Kidney epithelial cell (primary cell): ENCODE data around the gene SGTA. TPM values are rescaled to one million over a fixed set of nuclear protein-coding genes. Genes with fewer than 3 reads are reported as not detected.

Source experiments
- DNase-seq: peaks from one replicate; pipeline ENCODE4 v3.0.0-alpha.2; 2010; ENCODE audit warnings: low read depth
- H3K27me3 ChIP-seq: 2 replicates; pipeline ENCODE4 v1.6.0; 2011; ENCODE audit warnings: low read length; ENCODE audit not compliant: control insufficient read depth, insufficient read depth
- H3K36me3 ChIP-seq: 2 replicates; pipeline ENCODE4 v1.5.1; 2011; ENCODE audit warnings: low read length; ENCODE audit not compliant: control insufficient read depth, insufficient read depth
- H3K4me3 ChIP-seq: 2 replicates; pipeline ENCODE4 v1.5.1; 2011; ENCODE audit warnings: low read depth, mild to moderate bottlenecking, control low read depth, low read length
- CTCF ChIP-seq: IDR thresholded peaks from 2 replicates; pipeline ENCODE4 v1.5.1; 2011; ENCODE audit warnings: mild to moderate bottlenecking, moderate library complexity, low read length, control low read depth, inconsistent platforms; ENCODE audit not compliant: insufficient read depth, poor library complexity, severe bottlenecking
- total RNA-seq: library from RNA; depleted of rRNA; stranded (reverse); fragments of >200 nt; gene quantifications from 2 replicates; pipeline ENCODE4 v1.2.3, GENCODE V29; 2015

Gene SGTA
- total RNA-seq, 1 donor from 2014 or later: 70.7 TPM

DNA sequence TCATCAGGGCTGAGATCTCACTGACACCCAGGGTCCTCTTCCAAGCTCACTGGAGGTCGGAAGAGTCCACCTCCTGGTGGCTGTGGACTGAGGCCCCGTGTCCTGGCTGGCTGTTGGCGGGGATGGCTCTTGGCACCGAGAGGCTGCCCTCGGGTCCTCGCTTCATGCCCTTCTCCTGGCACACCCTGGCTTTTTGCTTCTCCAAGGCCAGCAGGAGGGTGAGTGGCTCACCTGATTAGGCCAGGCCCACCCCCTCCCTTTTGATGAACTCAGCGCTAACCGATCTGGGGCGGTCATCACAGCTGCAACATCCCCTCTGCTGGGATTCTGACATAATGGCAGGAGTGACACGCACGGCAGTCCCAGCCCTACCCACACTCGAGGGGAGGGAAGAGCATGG is 47.7 kb downstream of the SGTA start:
- Histone ChIP-seq H3K27me3 (no peaks in the 10 kb centered on the region), H3K4me3 (no peak overlapping the region), H3K36me3 (peaks cover 2% of the 10 kb centered on the region)
- no peak for DNase-seq
- no peak for TF ChIP-seq CTCF

DNA sequence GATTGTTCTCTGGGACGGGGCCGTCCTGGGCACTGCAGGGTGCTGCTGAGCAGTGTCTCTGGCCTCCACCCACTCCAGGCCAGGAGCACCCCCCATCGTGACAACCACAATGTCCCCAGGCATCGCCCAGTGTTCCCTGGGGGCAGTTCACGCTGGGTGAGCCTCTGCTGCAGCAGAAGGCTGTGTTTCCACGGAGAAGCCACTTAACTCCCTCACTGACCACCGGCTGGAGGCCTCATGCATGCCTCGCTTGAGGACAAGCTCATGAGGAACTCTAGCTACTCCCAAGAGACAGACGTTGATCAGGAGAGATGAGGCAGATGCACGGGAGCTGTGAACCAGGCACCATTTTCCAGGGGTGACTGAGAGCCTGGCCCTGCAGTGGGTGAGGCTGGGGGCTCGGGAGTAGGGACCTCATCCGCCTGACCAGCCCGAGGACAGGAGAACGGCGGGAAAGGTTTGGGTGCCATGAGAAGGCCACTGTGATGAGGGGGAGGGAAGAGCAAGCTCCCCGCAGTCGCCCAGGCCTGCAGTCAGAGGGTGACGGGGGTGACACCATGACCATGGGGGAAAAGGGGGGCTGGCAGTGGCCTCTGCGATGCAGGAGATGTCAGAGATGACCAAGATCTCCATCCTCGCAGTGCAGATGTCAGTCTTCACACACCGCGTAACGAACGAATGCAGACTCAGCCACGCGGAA is 48.3 kb downstream of the SGTA start:
- no peak for DNase-seq
- no peak for TF ChIP-seq CTCF
- Histone ChIP-seq H3K27me3 (no peaks in the 10 kb centered on the region), H3K4me3 (no peak overlapping the region), H3K36me3 (peaks cover 2% of the 10 kb centered on the region)

- TF ChIP-seq CTCF: no peak
- H3K36me3 ChIP-seq: peaks cover 2% of the 10 kb centered on the region
- H3K27me3 ChIP-seq: no peaks in the 10 kb centered on the region
- H3K4me3 ChIP-seq: no peak overlapping the region
- no peak for DNase-seq
Measured at GRCh38 chr19:2733930-2734588, 49.0 kb downstream of the SGTA start.

GRCh38 chr19:2732883-2733282 is 50.2 kb downstream of the SGTA start:
- no peak for DNase-seq
- no peaks in the 10 kb centered on the region for H3K27me3 ChIP-seq
- no peak overlapping the region for H3K4me3 ChIP-seq
- H3K36me3 ChIP-seq: peaks cover 2% of the 10 kb centered on the region
- TF ChIP-seq CTCF: no peak

DNA sequence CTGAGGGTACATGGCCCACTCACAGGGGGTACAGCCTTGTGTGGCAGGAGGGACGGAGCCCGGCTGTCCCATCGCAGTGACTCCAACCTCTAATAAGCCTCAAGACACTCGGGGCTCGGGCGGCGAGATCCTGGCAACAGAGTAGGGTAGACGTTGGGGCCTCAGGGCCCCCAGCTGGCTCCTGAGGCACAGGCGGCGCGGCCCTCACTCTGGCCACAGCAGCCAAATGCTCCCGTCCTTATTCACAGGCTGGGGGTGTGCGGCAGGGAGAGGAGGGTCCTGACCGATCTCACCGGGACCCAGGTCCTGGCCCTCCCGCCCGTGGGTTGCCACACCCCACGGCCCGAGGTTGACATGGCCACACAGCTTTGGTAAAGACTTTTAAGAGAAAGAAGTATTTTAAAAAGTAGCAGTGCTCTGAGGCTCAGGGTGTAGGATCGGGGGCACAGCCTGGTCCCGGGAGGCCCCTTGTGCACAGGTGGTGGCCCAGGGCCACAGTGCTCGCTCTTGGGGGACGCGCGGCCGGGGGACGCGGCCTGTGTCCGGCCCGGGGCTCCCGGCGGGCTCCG is 50.8 kb downstream of the SGTA start:
- H3K4me3 ChIP-seq: no peak overlapping the region
- no peak for DNase-seq
- peaks cover 2% of the 10 kb centered on the region for H3K36me3 ChIP-seq
- TF ChIP-seq CTCF: no peak
- peaks cover 6% of the 10 kb centered on the region for H3K27me3 ChIP-seq
